Activated gamma-delta T cell (primary cell): ENCODE results near the gene FGF14.

Experiments used
- DNase-seq: peaks from one replicate; lab custom pipeline; 2025; lab: John Stamatoyannopoulos, UW
- total RNA-seq, 2 donors: gene quantifications; one replicate each; lab custom pipeline; 2026; lab: John Stamatoyannopoulos, UW

The FGF14 gene
- 0 to 0.17 reads per million in 2 donors for total RNA-seq

- DNase-seq: no peak
Observed at GRCh38 chr13:102401766-102402165, at the start of gene FGF14. Gene FGF14 (minus strand): TSS chr13:102402048.

- DNase-seq: no peak
Observed at GRCh38 chr13:102443249-102443648, 41.4 kb upstream of the FGF14 start.

GRCh38 chr13:102441085-102441484 lies 39.2 kb upstream of the FGF14 start:
- no peak for DNase-seq

GRCh38 chr13:102440259-102440936 lies 38.5 kb upstream of the FGF14 start:
- DNase-seq: no peak

- no peak for DNase-seq
Observed at GRCh38 chr13:102422690-102423089, 20.8 kb upstream of the FGF14 start.

- no peak for DNase-seq
Observed at GRCh38 chr13:102405499-102406100, 3.8 kb upstream of the FGF14 start.

- no peak for DNase-seq
Observed at GRCh38 chr13:102402290-102402689, 442 bp upstream of the FGF14 start.

- DNase-seq: no peak
Observed at GRCh38 chr13:102401265-102401664, 583 bp downstream of the FGF14 start.

GRCh38 chr13:102400675-102401145 lies 1.1 kb downstream of the FGF14 start:
- DNase-seq: no peak

GRCh38 chr13:102399791-102400674 lies 1.8 kb downstream of the FGF14 start:
- peak; percentile 18 for DNase-seq

- DNase-seq: no peak
Observed at GRCh38 chr13:102395939-102396338, 5.9 kb downstream of the FGF14 start.

- no peak for DNase-seq
Observed at GRCh38 chr13:102395174-102395573, 6.7 kb downstream of the FGF14 start.

- peak; percentile 75 for DNase-seq
Observed at GRCh38 chr13:102394158-102395053, 7.4 kb downstream of the FGF14 start.

GRCh38 chr13:102392481-102393209 lies 9.2 kb downstream of the FGF14 start:
- DNase-seq: no peak

- DNase-seq: no peak
Observed at GRCh38 chr13:102386461-102386860, 15.4 kb downstream of the FGF14 start.

- DNase-seq: no peak
Observed at GRCh38 chr13:102380012-102380411, 21.8 kb downstream of the FGF14 start.

- no peak for DNase-seq
Observed at GRCh38 chr13:102376318-102376717, 25.5 kb downstream of the FGF14 start.

GRCh38 chr13:102374726-102375125 lies 27.1 kb downstream of the FGF14 start:
- no peak for DNase-seq

GRCh38 chr13:102374233-102374632 lies 27.6 kb downstream of the FGF14 start:
- DNase-seq: no peak

GRCh38 chr13:102373221-102373620 lies 28.6 kb downstream of the FGF14 start:
- no peak for DNase-seq

- no peak for DNase-seq
Observed at GRCh38 chr13:102369302-102369701, 32.5 kb downstream of the FGF14 start.
